ENCODE measurements around the gene BAG1. TPM values are rescaled to one million over a fixed set of nuclear protein-coding genes. Genes with fewer than 3 reads are reported as not detected.

BAG1 gene
- total and polyA plus RNA-seq, 2 experiments from 2014 or later, result 44.7 to 55.4 TPM

GRCh38 chr9:33229359-33230114 lies 35.0 kb downstream of the BAG1 start:
- Mint-ChIP-seq H3K27me3 (ENCODE audit: insufficient read depth, low read depth, poor library complexity) (peaks cover 7% of the 10 kb centered on the region), H3K27ac (no peak overlapping the region), H3K4me1 (peaks cover 6% of the 10 kb centered on the region; the same call in 1 of the 3 replicates), H3K36me3 (ENCODE audit: low read depth) (no peaks in the 10 kb centered on the region), H3K9me3 (no peaks in the 10 kb centered on the region; the same call in 2 of the 3 replicates), H3K4me3 (no peak overlapping the region)
- Histone ChIP-seq H2AFZ (no peak overlapping the region), H3F3A (replicated peaks; ENCODE audit: low read depth) (no peaks in the 10 kb centered on the region), H3K9me2 (ENCODE audit: insufficient read depth) (no peaks in the 10 kb centered on the region), H3K79me2 (replicated peaks; ENCODE audit: insufficient read depth) (no peaks in the 10 kb centered on the region), H3K4me1 (ENCODE audit: insufficient read depth) (no peaks in the 10 kb centered on the region), H3K36me3 (ENCODE audit: insufficient read depth) (no peaks in the 10 kb centered on the region), H3K4me3 (no peak overlapping the region), H3K27ac (ENCODE audit: low read depth) (no peak overlapping the region), H3K27me3 (ENCODE audit: insufficient read depth) (no peaks in the 10 kb centered on the region), H3K4me2 (no peak overlapping the region), H4K20me1 (replicated peaks; ENCODE audit: insufficient read depth) (no peaks in the 10 kb centered on the region)
- DNase-seq (ENCODE audit: low spot score) (peak; percentile 33), ATAC-seq (peak; percentile 67)
- TF ChIP-seq JUNB (IDR thresholded peaks at IDR 0.05; ENCODE audit: unreplicated experiment) (no peak), CTCF (conservative IDR thresholded peaks at IDR 0.05; ENCODE audit: low read depth in 2 of 2) (peak; percentile 35 to 69; a peak in 3 of 4 replicates)

GRCh38 chr9:33228606-33229005 lies 35.9 kb downstream of the BAG1 start:
- Histone ChIP-seq H3K4me1 (ENCODE audit: insufficient read depth) (no peaks in the 10 kb centered on the region), H3F3A (replicated peaks; ENCODE audit: low read depth) (no peaks in the 10 kb centered on the region), H2AFZ (no peak overlapping the region), H3K4me2 (no peak overlapping the region), H3K79me2 (replicated peaks; ENCODE audit: insufficient read depth) (no peaks in the 10 kb centered on the region), H3K9me2 (ENCODE audit: insufficient read depth) (no peaks in the 10 kb centered on the region), H3K36me3 (ENCODE audit: insufficient read depth) (no peaks in the 10 kb centered on the region), H3K4me3 (no peak overlapping the region), H4K20me1 (replicated peaks; ENCODE audit: insufficient read depth) (no peaks in the 10 kb centered on the region), H3K27ac (ENCODE audit: low read depth) (no peak overlapping the region), H3K27me3 (ENCODE audit: insufficient read depth) (no peaks in the 10 kb centered on the region)
- no peak for ATAC-seq
- Mint-ChIP-seq H3K4me3 (no peak overlapping the region), H3K9me3 (no peaks in the 10 kb centered on the region; the same call in 2 of the 3 replicates), H3K27ac (no peak overlapping the region), H3K4me1 (peaks cover 6% of the 10 kb centered on the region; the same call in 1 of the 3 replicates), H3K36me3 (ENCODE audit: low read depth) (no peaks in the 10 kb centered on the region), H3K27me3 (ENCODE audit: insufficient read depth, low read depth, poor library complexity) (peaks cover 7% of the 10 kb centered on the region)
- no peak for DNase-seq (ENCODE audit: low spot score)
- no peak for TF ChIP-seq POLR2AphosphoS5 (IDR thresholded peaks at IDR 0.05; ENCODE audit: low read depth)
- TF ChIP-seq ZNF114 (CRISPR knock-in tag; IDR thresholded peaks at IDR 0.05), result no peak
- no peak for TF ChIP-seq NANOG (IDR thresholded peaks at IDR 0.05; ENCODE audit: borderline replicate concordance)
- no peak for TF ChIP-seq STAT1 (IDR thresholded peaks at IDR 0.05; ENCODE audit: unreplicated experiment)
- TF ChIP-seq EZH2 (IDR thresholded peaks at IDR 0.05; ENCODE audit: low read depth, unreplicated experiment), result no peak
- TF ChIP-seq ZNF331 (CRISPR knock-in tag; IDR thresholded peaks at IDR 0.05; ENCODE audit: low read depth), result no peak
- TF ChIP-seq CREB1 (CRISPR knock-in tag; IDR thresholded peaks at IDR 0.05; ENCODE audit: low read depth), result no peak
- TF ChIP-seq JUNB (IDR thresholded peaks at IDR 0.05; ENCODE audit: unreplicated experiment), result no peak
- no peak for TF ChIP-seq ZNF462 (CRISPR knock-in tag; IDR thresholded peaks at IDR 0.05)
- TF ChIP-seq EZH2phosphoT487 (IDR thresholded peaks at IDR 0.05; ENCODE audit: unreplicated experiment), result no peak
- TF ChIP-seq ETS1 (IDR thresholded peaks at IDR 0.05), result no peak
